22Rv1 (cell line): ENCODE measurements around the gene LRRC15.

Experiments used
- CTCF ChIP-seq: fragments of 450-650 bp; IDR thresholded peaks from 2 replicates; pipeline ENCODE4 v1.5.1; 2017; ENCODE audit warnings: mild to moderate bottlenecking
- ZFX ChIP-seq: fragments of 450-650 bp; IDR thresholded peaks from 2 replicates; pipeline ENCODE4 v1.6.1; 2017; ENCODE audit warnings: antibody characterized with exemption, borderline replicate concordance

DNA sequence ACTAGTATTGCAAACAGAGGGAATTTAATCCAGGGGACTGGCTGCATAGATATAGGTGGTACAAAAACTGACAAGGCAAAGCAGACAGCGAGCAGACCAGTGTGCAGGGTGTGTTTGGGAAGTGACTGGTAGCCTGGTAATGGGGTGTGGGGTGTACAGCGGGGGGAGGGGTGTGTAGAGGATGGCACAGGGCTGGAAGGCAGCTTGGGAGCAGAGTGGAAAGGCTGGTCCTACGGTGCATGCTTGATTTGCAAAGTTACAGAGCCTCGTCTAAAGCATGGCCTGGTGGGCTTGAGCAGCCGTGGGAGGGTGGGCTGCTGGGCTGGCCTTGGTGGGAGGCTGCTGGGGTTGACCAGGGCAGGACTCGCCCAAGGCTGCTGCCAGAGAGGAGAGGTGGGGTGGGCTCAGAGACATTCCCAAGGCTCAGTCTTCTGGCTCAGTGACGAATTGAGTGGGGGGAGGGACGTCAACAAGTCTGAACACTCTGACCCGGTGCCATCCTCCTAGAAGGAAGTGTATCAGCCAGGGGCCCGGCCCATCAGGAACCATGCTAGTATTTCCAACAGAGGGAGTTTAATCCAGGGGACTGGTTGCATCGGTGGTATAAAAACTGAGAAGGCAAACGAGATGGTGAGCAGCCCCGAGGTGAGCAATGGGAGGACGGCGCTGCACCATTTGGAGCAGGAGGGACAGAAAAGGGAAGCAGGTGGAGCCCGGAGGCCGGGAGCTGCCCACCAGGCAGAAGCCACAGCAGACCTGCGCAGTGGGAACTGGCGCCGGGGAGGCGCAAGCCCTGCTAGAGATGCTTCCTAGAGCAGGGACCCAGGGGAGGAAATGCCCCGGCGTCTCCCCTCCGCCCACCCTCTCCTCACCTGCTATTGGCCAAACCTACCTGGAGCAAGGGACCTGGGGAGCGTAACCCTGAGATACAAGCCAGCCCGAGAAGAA lies 47.6 kb downstream of the LRRC15 start:
- TF ChIP-seq CTCF: no peak
- no peak for TF ChIP-seq ZFX
